ENCODE data around the gene PIEZO2.

PIEZO2 gene

GRCh38 chr18:10718809-10719208 is 430.6 kb downstream of the PIEZO2 start:
- no peak for DNase-seq

GRCh38 chr18:10715791-10716190 is 433.6 kb downstream of the PIEZO2 start:
- peak; percentile 6 for DNase-seq

GRCh38 chr18:10713409-10713808 is 436.0 kb downstream of the PIEZO2 start:
- DNase-seq = no peak

- no peak for DNase-seq
Measured at GRCh38 chr18:10707294-10707693, 442.1 kb downstream of the PIEZO2 start.

GRCh38 chr18:10705786-10706185 is 443.6 kb downstream of the PIEZO2 start:
- peak; percentile 7 for DNase-seq

- no peak for DNase-seq
Measured at GRCh38 chr18:10705291-10705690, 444.1 kb downstream of the PIEZO2 start.

GRCh38 chr18:10702206-10702605 is 447.2 kb downstream of the PIEZO2 start:
- no peak for DNase-seq

- DNase-seq = peak; percentile 6
Measured at GRCh38 chr18:10690366-10690765, 459.0 kb downstream of the PIEZO2 start.

GRCh38 chr18:10690035-10690329 is 459.4 kb downstream of the PIEZO2 start:
- no peak for DNase-seq

GRCh38 chr18:10689236-10690034 is 459.9 kb downstream of the PIEZO2 start:
- DNase-seq = no peak

- no peak for DNase-seq
Measured at GRCh38 chr18:10688766-10689165, 460.6 kb downstream of the PIEZO2 start.

GRCh38 chr18:10687161-10687925 is 462.0 kb downstream of the PIEZO2 start:
- no peak for DNase-seq

- no peak for DNase-seq
Measured at GRCh38 chr18:10686308-10686707, 463.1 kb downstream of the PIEZO2 start.

GRCh38 chr18:10685484-10685883 is 463.9 kb downstream of the PIEZO2 start:
- no peak for DNase-seq

GRCh38 chr18:10682368-10682714 is 467.0 kb downstream of the PIEZO2 start:
- no peak for DNase-seq

GRCh38 chr18:10681581-10682367 is 467.6 kb downstream of the PIEZO2 start:
- no peak for DNase-seq

- DNase-seq = no peak
Measured at GRCh38 chr18:10680271-10680596, 469.1 kb downstream of the PIEZO2 start.

GRCh38 chr18:10679557-10680270 is 469.7 kb downstream of the PIEZO2 start:
- DNase-seq = no peak

GRCh38 chr18:10671441-10671840 is 477.9 kb downstream of the PIEZO2 start:
- DNase-seq = no peak

GRCh38 chr18:10670856-10671255 is 478.5 kb downstream of the PIEZO2 start:
- DNase-seq = no peak

GRCh38 chr18:10669441-10670100 is 479.8 kb downstream of the PIEZO2 start:
- DNase-seq = no peak

GRCh38 chr18:10663750-10664149 is 485.6 kb downstream of the PIEZO2 start:
- DNase-seq = no peak

- DNase-seq = no peak
Measured at GRCh38 chr18:10661317-10661716, 488.1 kb downstream of the PIEZO2 start.
